NCI-H82 treated with DMSO at 0.1 percent for 48 hours (cell line): ENCODE measurements around the gene HAO2.
"Not testable (repeated sequence)": the region's sequence is repeated elsewhere in the genome, so short reads cannot be mapped to it uniquely, and the experiment has no call there.

Source experiments
- DNase-seq: peaks from one replicate; lab custom pipeline; 2025; ENCODE audit not compliant: unreplicated experiment; lab: John Stamatoyannopoulos, UW

The HAO2 gene

GRCh38 chr1:119341372-119341947 is 27.1 kb upstream of the HAO2 start:
- DNase-seq: no peak

GRCh38 chr1:119345398-119345797 is 23.2 kb upstream of the HAO2 start:
- no peak for DNase-seq

GRCh38 chr1:119347858-119348257 is 20.7 kb upstream of the HAO2 start:
- no peak for DNase-seq

- no peak for DNase-seq
Observed at GRCh38 chr1:119348941-119349340, 19.6 kb upstream of the HAO2 start.

GRCh38 chr1:119350866-119351265 is 17.7 kb upstream of the HAO2 start:
- not testable (repeated sequence) for DNase-seq

- no peak for DNase-seq
Observed at GRCh38 chr1:119351997-119352396, 16.6 kb upstream of the HAO2 start.

GRCh38 chr1:119353836-119354235 is 14.7 kb upstream of the HAO2 start:
- DNase-seq: no peak

GRCh38 chr1:119358636-119359035 is 9.9 kb upstream of the HAO2 start:
- DNase-seq: no peak

GRCh38 chr1:119359730-119360129 is 8.9 kb upstream of the HAO2 start:
- no peak for DNase-seq

GRCh38 chr1:119361205-119361604 is 7.4 kb upstream of the HAO2 start:
- no peak for DNase-seq

- DNase-seq: no peak
Observed at GRCh38 chr1:119361620-119362344, 6.8 kb upstream of the HAO2 start.

- DNase-seq: no peak
Observed at GRCh38 chr1:119363162-119363561, 5.4 kb upstream of the HAO2 start.

- no peak for DNase-seq
Observed at GRCh38 chr1:119364640-119365039, 3.9 kb upstream of the HAO2 start.

GRCh38 chr1:119366424-119366823 is 2.2 kb upstream of the HAO2 start:
- no peak for DNase-seq

GRCh38 chr1:119367432-119368124 is 1.0 kb upstream of the HAO2 start:
- peak; percentile 36 for DNase-seq

- no peak for DNase-seq
Observed at GRCh38 chr1:119370748-119371147, 2.2 kb downstream of the HAO2 start.

- no peak for DNase-seq
Observed at GRCh38 chr1:119371815-119372214, 3.2 kb downstream of the HAO2 start.

- no peak for DNase-seq
Observed at GRCh38 chr1:119372503-119373086, 4.0 kb downstream of the HAO2 start.

GRCh38 chr1:119373465-119373864 is 4.9 kb downstream of the HAO2 start:
- DNase-seq: no peak

- DNase-seq: no peak
Observed at GRCh38 chr1:119374208-119374874, 5.8 kb downstream of the HAO2 start.

GRCh38 chr1:119375366-119375765 is 6.8 kb downstream of the HAO2 start:
- DNase-seq: no peak
